Stimulated activated CD8-positive, alpha-beta memory T cell treated with anti-CD3 and anti-CD28 coated beads, Interleukin-12 subunit alpha, Interleukin-12 subunit beta, amount 100 ng/mL, for 24 hours (primary cell): ENCODE data around the gene STPG2.
"Not testable (repeated sequence)": the region's sequence is repeated elsewhere in the genome, so short reads cannot be mapped to it uniquely, and the experiment has no call there.

Experiments used
- DNase-seq: peaks from one replicate; pipeline ENCODE4 v3.0.0-alpha.2; 2020; ENCODE audit errors: extremely low read depth

STPG2 gene

DNA sequence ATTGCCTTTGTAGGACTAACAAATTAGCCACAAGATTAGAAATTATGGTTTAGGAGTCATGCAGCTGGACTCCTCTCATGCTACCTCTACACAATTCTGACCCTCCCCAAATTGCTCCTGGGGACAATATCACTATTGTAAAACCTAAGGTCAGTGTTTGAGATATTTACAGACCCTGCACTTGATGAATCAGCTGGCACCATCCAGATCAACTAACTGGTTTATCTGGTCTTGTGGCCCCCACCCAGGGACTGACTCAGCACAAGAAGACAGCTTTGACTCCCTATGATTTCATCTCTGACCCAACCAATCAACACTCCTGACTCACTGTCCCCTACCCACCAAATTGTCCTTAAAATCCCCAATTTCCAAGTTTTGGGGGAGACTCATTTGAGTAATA, 192.4 kb downstream of the STPG2 start:
- DNase-seq = no peak

- DNase-seq = no peak
These were observed 200.3 kb downstream of the STPG2 start for GRCh38 chr4:97942951-97943350.

DNA sequence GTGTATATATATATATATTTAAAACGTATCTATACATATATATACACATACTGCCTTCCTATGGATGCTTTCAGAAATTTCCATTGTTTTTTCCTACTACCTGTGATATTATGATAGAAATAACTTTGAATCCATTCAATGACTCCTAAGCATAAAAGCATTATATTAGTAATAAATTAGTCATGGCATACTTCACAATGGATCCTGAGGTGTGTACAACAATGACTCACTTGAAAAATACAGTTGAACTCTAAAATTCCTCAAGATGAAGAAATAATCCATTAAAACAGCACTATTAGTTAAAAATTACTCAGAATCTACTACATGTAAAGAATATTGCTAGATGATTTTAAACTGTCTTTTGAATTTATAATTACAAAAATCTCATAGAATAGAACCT, 201.1 kb downstream of the STPG2 start:
- no peak for DNase-seq

DNA sequence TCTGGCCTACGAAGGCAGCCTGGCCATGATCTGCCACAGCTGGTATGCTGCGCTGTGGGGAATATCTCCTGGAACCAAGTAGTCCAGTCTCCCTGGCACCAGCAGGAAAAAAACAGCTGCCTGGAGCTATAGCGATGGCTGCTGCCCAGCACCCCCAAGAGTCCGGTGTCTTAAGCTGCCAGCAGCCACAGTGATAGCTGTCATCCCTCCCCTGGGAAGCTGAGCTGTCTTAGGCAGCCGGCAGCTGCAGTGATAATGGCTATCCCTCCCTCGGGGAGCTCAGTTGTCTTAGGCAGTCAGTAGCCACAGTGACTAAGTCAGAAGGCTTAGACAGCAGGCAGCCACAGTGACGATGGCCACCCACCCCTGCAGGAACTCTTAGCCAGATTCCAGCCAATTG, 205.1 kb downstream of the STPG2 start:
- no peak for DNase-seq

DNA sequence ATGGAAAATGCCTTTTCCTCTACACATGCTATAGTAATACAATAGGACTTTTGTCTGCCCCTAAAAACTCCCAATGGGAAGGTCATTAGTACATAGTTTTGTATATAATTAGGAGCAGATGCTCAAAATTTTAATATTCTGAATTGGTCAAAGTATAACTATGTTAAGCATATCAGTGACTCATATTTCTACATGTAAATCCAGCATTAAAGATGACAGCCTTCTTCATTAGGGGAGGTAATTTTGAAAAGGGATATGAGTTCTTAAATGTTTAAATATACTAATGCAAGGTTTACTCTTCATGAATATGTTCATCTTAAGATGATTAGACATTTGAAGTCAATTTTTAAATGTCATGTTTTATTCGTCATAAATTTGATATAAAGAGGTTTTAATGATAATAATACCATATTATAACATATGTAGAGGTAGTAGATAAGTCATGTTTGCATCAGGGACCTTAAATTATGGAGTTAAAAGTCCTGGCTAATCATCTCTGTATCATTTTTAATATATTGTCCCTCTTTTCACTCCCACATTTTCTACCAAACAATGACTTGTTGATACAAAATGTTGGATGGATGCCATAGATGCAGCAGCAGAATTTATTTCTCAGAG, 218.8 kb downstream of the STPG2 start:
- no peak for DNase-seq

GRCh38 chr4:97923096-97923495, 220.2 kb downstream of the STPG2 start:
- DNase-seq = no peak

DNA sequence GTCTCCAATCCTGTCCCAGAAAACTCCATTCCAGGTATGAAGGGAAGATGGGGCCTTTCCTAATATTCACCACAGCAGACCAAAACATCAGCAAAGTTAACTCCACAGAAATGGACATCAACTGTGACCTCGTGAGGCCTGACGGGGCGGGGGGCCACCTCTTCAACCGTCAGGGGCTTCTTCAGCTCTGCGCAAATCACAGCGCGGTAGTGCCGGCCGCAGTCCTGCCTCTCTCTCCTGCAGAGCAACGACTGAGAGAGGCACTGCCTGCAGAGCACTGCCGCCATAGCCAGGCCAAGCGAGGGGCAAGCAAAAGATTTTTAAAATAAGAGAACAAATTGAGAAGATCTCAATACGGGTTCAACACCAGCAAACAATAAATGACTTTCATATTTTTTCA, 226.2 kb downstream of the STPG2 start:
- DNase-seq = no peak

DNA sequence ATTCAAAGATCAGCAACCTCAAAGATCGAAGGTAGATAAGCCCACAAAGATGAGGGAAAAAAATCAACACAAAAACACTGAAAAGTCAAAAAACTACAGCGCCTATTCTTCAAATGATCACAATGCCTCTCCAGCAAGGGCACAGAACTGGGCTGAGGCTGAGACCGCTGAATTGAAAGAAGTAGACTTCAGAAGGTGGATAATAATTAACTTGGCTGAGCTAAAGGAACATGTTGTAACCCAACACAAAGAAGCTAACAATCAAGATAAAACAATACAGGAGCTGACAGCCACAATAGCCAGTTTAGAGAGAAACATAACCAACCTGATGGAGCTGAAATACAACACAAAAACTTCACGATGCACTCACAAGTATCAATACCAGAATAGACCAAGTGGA, 231.1 kb downstream of the STPG2 start:
- DNase-seq = no peak

- DNase-seq = no peak
These were observed 231.9 kb downstream of the STPG2 start for GRCh38 chr4:97911236-97911906.

DNA sequence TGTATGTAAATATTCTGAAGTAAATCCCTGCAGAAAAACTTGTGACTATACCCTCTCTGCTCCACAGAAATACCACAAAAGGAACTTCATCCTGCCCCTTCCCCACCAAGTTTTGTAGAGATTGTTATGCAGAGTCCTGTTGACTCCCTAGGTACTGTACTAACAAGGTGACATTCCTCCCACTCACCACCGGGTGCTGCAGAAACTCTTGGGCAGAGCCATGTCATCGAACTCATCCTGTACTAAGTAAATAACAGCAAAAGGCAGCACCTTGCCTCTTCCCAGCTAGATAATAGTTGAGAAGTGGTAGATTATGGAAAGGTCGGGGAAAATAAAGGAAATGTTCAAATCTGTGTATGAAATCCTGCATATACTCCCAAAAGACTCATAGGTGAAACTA, 233.3 kb downstream of the STPG2 start:
- DNase-seq = no peak

- DNase-seq = not testable (repeated sequence)
These were observed 239.7 kb downstream of the STPG2 start for GRCh38 chr4:97903436-97904189.

GRCh38 chr4:97900229-97900628, 243.0 kb downstream of the STPG2 start:
- DNase-seq = no peak

- DNase-seq = no peak
These were observed 250.5 kb downstream of the STPG2 start for GRCh38 chr4:97892592-97893266.

DNA sequence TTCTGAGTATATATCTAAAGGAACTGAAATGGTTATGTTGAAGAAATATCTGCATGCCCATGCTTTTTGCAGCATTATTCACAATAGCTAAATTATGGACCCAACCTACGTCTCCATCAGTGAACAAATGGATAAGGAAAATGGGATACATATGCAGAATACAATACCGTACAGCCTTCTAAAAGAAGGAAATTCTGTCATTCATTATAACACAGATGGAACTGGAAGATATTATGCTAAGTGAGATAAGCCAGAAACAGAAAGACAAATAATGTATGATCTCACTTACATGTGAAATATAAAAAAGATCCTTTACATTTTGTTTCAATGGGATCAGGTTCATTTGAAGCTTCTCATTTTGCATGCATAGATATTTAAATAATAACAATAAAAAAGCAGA, 263.3 kb downstream of the STPG2 start:
- no peak for DNase-seq

- DNase-seq = no peak
These were observed 275.2 kb downstream of the STPG2 start for GRCh38 chr4:97868097-97868496.

- DNase-seq = no peak
These were observed 275.7 kb downstream of the STPG2 start for GRCh38 chr4:97867557-97868091.

DNA sequence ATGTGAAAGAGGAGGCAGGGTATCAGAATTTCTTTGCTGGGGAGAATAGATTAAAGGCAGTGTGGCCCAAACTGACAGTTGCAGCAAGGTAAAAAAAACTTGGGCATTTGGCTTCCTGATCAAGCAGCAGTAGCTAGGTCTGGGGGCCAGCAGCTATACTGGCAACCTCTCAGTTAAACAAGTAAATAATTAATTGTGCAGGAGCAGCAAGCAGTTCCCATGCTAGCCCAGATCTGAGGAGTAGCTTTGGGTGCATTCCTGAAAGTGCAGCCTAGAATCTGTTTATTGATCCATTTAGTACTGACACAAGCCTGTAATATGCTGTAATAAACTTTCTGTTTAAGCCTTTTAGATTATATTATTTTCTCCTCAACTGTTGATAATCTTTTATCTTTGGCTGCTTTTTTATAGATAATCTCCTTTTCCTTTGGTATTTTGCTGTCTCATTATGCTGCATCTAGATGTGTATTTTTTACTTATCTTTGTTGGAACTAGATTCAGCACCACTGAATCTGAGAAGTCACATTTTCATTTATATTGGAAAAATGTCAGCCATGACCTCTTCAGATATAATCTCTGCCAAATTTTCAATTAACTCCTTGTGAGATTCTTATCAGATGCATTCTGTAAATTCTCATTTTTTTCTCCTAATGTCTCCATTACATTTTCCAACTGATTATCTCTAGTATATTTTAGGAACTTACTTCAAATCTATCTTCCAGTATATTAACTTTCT, 276.3 kb downstream of the STPG2 start:
- no peak for DNase-seq

DNA sequence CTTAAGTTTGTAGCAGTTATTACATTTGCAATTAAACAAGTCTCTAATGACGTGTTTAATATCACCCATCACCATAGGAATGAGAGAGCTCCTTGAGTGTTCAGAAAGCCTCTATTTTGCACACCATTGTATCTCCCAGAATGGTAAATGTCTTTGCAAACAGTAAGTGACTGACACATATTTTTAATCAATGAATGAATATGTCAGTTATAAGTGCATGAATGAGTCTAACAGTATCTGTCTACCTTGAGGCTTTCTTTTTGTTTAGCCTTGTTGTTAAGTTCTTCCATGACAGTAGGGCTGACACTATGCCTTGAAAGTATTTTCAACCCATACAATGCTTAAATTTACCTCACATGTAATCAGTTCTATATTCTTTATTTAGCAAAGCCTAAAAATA, 292.2 kb downstream of the STPG2 start:
- DNase-seq = no peak

DNA sequence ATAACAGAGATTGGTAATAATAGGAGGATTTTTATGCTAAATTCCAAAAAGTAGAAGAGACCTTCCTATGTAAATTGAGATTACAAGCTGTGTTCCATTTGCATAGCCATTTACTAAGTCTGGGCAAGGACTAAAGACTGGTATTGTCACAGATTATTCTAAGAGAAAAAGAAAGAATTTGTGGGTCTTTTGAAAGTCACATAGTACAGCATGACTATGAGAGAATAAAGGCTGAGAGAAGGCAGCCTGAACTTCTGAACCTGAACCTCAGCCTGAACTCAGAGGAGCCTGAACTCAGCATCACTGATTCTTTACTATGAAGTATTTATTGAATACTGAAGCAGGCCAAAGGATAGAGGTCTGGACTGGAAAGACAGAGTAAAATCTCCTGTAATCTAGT, 297.5 kb downstream of the STPG2 start:
- no peak for DNase-seq

GRCh38 chr4:97841512-97841911, 301.8 kb downstream of the STPG2 start:
- DNase-seq = no peak

GRCh38 chr4:97836662-97837061, 306.6 kb downstream of the STPG2 start:
- no peak for DNase-seq

DNA sequence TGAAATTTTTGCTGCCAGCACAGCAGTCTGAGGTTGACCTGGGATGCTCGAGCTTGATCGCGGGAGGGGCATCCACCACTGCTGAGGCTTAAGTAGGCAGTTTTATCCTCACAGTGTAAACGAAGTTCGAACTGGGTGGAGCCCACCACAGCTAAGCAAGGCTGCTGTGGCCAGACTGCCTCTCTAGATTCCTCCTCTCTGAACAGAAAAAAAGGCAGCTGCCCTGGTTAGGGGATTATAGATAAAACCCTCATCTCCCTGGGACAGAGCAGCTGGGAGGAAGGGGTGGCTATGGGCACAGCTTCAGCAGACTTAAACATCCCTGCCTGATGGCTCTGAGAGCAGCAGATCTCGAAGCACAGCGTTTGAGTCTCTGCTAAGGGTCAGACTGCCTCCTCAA, 314.6 kb downstream of the STPG2 start:
- no peak for DNase-seq
